Measurements from ENCODE around the gene F11R.
"Not testable (repeated sequence)": the region's sequence is repeated elsewhere in the genome, so short reads cannot be mapped to it uniquely, and the experiment has no call there.

Gene F11R

DNA sequence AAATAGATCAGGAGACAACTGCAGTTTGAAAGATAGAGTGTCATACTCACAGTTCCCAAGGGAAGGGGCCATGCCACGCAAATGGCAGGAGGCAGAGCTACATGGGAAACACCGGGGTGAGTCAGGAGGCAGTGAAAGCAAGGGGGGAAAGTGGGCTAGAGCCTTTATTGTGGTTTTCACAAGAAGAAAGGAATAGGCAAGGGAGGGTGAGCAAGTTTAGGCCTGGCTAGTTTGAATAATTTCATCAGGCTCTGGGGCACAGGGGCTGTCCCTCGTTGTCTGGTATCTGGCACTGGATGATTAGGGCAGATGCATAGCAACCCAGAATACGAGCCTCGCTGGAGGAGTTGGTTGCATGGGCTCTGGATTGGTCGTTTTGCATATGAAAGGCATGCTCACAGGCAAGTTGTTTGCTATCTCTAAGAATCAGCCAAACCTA, 49.3 kb downstream of the F11R start:
- no peak for DNase-seq (ENCODE audit: low read depth)

GRCh38 chr1:160963521-160963920, 57.4 kb downstream of the F11R start:
- no peak for DNase-seq (ENCODE audit: low read depth)

- DNase-seq (ENCODE audit: low read depth), result no peak
Observed at GRCh38 chr1:160961419-160961818, 59.5 kb downstream of the F11R start.

- DNase-seq (ENCODE audit: low read depth), result no peak
Observed at GRCh38 chr1:160956966-160957365, 64.0 kb downstream of the F11R start.

- peak; percentile 46 for DNase-seq (ENCODE audit: low read depth)
Observed at GRCh38 chr1:160954158-160955104, 66.5 kb downstream of the F11R start, which contains the start of gene ITLN2. Gene ITLN2, minus strand, starts transcription at chr1:160954809. Its CDS starts 68 bp downstream, at chr1:160954741.

DNA sequence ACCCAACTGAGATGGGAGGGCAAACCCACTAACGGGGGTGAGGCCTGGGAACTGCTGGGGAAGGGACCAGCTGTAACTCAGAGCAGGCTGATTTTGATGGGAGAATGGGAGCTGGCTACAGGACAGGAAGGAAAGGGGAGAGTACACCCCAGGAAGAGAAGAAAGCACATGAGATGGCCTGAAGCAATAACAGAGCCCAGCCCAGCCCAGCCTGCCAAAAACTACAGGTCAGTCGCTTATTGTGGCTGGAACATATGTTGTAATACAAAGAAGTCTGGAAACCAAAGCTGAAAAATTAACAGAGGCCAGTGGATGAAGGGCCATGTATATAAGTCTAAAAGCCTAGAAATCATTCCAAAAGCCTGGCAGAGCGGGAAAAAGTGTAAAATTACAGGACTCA, 67.9 kb downstream of the F11R start:
- DNase-seq (ENCODE audit: low read depth), result no peak

DNA sequence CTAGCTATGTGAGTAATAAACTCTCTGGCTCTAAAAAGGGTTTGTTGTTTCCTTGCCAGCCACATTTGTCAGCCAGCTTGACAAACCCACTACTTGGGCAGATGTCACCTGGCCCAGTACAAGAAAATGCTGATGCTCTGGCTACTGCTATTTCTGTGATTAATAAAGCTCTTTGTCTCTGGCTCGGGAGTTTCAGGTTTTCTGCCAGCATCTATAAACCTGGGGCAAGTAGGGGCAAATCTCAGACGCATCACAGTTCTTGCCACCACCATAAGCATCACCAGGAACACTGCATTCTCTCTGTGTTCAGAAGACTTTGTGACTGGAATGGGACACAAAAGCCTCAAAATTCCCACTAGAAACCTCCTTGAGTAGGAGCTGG, 68.8 kb downstream of the F11R start:
- no peak for DNase-seq (ENCODE audit: low read depth)

DNA sequence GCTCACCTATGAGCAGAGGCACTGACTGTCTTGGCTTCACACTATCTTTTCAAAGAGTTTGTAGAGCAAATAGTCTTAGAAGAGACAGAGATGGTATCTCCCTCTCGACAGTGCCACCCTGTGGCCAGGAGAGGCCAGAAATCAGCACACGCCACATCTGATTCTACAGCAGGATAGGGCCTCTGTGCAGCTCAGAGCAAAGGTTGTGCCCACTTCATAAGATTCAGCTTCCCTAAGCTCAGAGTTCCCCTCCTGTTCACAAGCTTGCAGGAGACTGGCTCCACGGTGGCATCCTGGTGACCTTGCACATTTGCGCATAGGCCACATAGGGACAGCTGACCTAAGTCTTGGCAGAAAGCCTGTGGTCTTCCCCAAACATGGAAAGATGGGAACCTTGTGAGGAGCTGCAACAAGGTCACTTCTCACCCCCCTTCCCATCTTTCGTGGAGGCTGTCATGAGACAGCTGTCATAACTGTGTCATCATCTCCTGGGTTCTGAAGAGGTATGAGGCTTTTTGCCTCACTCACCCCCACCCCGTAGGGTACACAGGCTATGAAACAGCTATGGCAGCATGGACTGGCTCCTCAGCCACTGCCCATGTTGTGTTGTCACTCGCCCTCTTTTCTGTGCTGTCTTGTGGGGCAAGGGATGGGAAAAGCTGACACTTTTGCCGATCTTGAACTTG, 69.4 kb downstream of the F11R start:
- peak; percentile 39 for DNase-seq (ENCODE audit: low read depth)

- DNase-seq (ENCODE audit: low read depth), result no peak
Observed at GRCh38 chr1:160950657-160951056, 70.3 kb downstream of the F11R start.

DNA sequence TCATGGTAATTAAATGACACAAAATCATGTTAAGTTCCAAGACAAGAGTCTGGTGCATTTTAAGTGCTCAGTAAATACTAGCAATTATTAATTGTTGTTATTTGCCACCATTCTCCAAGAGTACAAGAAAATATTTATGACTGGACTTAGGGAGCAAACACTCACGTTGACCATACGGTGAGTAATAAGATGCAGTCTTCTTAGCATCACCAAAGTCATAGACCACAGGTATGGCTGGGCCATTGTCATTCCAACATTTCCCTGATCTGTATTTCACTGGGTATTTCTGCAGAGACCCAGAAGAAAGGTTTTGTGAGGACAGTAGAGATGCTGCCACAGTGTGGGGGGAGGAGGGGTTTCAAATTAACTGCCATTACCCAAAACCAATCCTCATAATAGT, 71.1 kb downstream of the F11R start:
- DNase-seq (ENCODE audit: low read depth), result no peak

- peak; percentile 42 for DNase-seq (ENCODE audit: low read depth)
Observed at GRCh38 chr1:160949216-160949880, 71.6 kb downstream of the F11R start.

- not testable (repeated sequence) for DNase-seq (ENCODE audit: low read depth)
Observed at GRCh38 chr1:160947174-160947759, 73.7 kb downstream of the F11R start.

DNA sequence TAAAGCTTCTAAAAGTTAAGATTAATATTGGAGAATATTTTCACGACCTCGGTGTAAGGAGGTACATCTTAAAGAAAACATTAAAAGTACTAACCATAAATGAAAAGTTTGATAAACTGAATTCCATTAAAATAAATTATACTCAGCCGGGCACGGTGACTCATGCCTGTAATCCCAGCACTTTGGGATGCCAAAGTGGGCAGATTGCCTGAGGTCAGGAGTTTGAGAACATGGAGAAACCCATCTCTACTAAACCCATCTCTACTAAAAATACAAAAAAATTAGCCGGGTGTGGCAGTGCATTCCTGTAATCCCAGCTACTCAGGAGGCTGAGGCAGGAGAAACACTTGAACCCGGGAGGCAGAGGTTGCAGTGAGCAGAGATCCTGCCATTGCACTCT, 75.1 kb downstream of the F11R start:
- not testable (repeated sequence) for DNase-seq (ENCODE audit: low read depth)

Measured in CMK (cell line).